PC-9 (cell line): ENCODE data around the gene MAP3K2. TPM values are rescaled to one million over a fixed set of nuclear protein-coding genes. Genes with fewer than 3 reads are reported as not detected.

ENCODE experiments used
- BruUV-seq: library from RNA; stranded (reverse); fragments of 400-500 nt; replicated peaks from 2 replicates; lab custom pipeline; 2021; lab: Mats Ljungman, UMichigan
- CTCF ChIA-PET: fragments of 300-600 bp; sonication (Branson Sonifier 250); formaldehyde crosslinking; loops from one replicate; lab custom pipeline; 2022; ENCODE audit warnings: antibody characterized with exemption; lab: Charles Lee
- POLR2A ChIA-PET: fragments of 300-600 bp; sonication (Branson Sonifier 250); formaldehyde crosslinking; loops from one replicate; lab custom pipeline; 2022; ENCODE audit warnings: antibody characterized with exemption; ENCODE audit not compliant: unreplicated experiment; lab: Charles Lee
- DNase-seq, 2 experiments: peaks; one replicate each; pipeline versions ENCODE4 v3.0.0 to v3.0.0-alpha.2; 2015 to 2022; ENCODE audit warnings: mixed read lengths in 1 of 2
- H2AFZ ChIP-seq: fragments of 200-600 bp; sonication (generic); 2 replicates; pipeline ENCODE4 v1.8.1; 2017; ENCODE audit warnings: antibody characterized with exemption
- H3F3A ChIP-seq: fragments of 200-600 bp; sonication (generic); 2 replicates; pipeline ENCODE4 v1.8.1; 2017; ENCODE audit warnings: antibody characterized with exemption, mild to moderate bottlenecking, low read depth; ENCODE audit not compliant: insufficient read depth
- H3K27ac ChIP-seq: fragments of 200-600 bp; sonication (generic); 2 replicates; pipeline ENCODE4 v1.6.1; 2016; ENCODE audit warnings: mixed run types
- H3K27me3 ChIP-seq: fragments of 200-600 bp; sonication (generic); 2 replicates; pipeline ENCODE4 v1.6.1; 2016; ENCODE audit warnings: low read depth, mixed run types; ENCODE audit not compliant: insufficient read depth
- H3K36me3 ChIP-seq: fragments of 200-600 bp; sonication (generic); 2 replicates; pipeline ENCODE4 v1.6.1; 2016; ENCODE audit warnings: low read depth, mixed run types
- H3K4me1 ChIP-seq: fragments of 200-600 bp; sonication (generic); replicated peaks from 2 replicates; pipeline ENCODE4 v1.6.1; 2016; ENCODE audit warnings: mixed run types; ENCODE audit not compliant: insufficient read depth
- H3K4me2 ChIP-seq: fragments of 200-600 bp; sonication (generic); 2 replicates; pipeline ENCODE4 v1.6.1; 2017; ENCODE audit warnings: mixed run types
- H3K4me3 ChIP-seq: fragments of 200-600 bp; sonication (generic); 2 replicates; pipeline ENCODE4 v1.6.1; 2016; ENCODE audit warnings: mixed run types
- H3K79me2 ChIP-seq: fragments of 200-600 bp; sonication (generic); 2 replicates; pipeline ENCODE4 v1.6.1; 2017; ENCODE audit warnings: low read depth, mixed run types
- H3K9me2 ChIP-seq: fragments of 200-600 bp; sonication (generic); 2 replicates; pipeline ENCODE4 v1.8.1; 2017; ENCODE audit warnings: mild to moderate bottlenecking; ENCODE audit not compliant: insufficient read depth
- H3K9me3 ChIP-seq: fragments of 200-600 bp; sonication (generic); 2 replicates; pipeline ENCODE4 v1.8.1; 2016; ENCODE audit warnings: low read depth; ENCODE audit not compliant: insufficient read depth
- H4K20me1 ChIP-seq: fragments of 200-600 bp; sonication (generic); 2 replicates; pipeline ENCODE4 v1.8.1; 2017; ENCODE audit not compliant: insufficient read depth
- EZH2 ChIP-seq: fragments of 200-600 bp; sonication (generic); IDR thresholded peaks from 2 replicates; pipeline ENCODE4 v1.8.0; 2017; ENCODE audit warnings: antibody characterized with exemption, low read depth
- intact Hi-C: fragments of 100-400 bp; cut with micrococcal nuclease; formaldehyde crosslinking; loops from one replicate; pipeline ENCODE4 v1.10.0; 2022; ENCODE audit not compliant: unreplicated experiment
- total RNA-seq: library from RNA; stranded (reverse); gene quantifications from 2 replicates; pipeline ENCODE4 v1.2.3, GENCODE V29; 2021
- TF ChIP-seq, protein P1 (sequence below): fragments of 200-600 bp; sonication (generic); conservative IDR thresholded peaks from 2 replicates; pipeline ENCODE4 v1.6.1; 2017; ENCODE audit warnings: mixed run types, antibody characterized with exemption, mild to moderate bottlenecking, moderate library complexity

The MAP3K2 gene
- total RNA-seq, 1 experiment from 2014 or later: 81.2 TPM

GRCh38 chr2:127358044-127358443, 29.7 kb downstream of the MAP3K2 start:
- DNase-seq: no peak
- no peak for TF ChIP-seq EZH2
- TF ChIP-seq, protein P1, sequence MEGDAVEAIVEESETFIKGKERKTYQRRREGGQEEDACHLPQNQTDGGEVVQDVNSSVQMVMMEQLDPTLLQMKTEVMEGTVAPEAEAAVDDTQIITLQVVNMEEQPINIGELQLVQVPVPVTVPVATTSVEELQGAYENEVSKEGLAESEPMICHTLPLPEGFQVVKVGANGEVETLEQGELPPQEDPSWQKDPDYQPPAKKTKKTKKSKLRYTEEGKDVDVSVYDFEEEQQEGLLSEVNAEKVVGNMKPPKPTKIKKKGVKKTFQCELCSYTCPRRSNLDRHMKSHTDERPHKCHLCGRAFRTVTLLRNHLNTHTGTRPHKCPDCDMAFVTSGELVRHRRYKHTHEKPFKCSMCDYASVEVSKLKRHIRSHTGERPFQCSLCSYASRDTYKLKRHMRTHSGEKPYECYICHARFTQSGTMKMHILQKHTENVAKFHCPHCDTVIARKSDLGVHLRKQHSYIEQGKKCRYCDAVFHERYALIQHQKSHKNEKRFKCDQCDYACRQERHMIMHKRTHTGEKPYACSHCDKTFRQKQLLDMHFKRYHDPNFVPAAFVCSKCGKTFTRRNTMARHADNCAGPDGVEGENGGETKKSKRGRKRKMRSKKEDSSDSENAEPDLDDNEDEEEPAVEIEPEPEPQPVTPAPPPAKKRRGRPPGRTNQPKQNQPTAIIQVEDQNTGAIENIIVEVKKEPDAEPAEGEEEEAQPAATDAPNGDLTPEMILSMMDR: no peak
- intact Hi-C loops: no loop called here
- Histone ChIP-seq H3K27me3 (no peaks in the 10 kb centered on the region), H3K4me3 (no peak overlapping the region), H2AFZ (no peak overlapping the region), H3F3A (peaks cover 6% of the 10 kb centered on the region), H3K9me2 (no peaks in the 10 kb centered on the region), H3K79me2 (peaks cover 81% of the 10 kb centered on the region), H4K20me1 (peaks cover 50% of the 10 kb centered on the region), H3K36me3 (no peaks in the 10 kb centered on the region), H3K4me2 (no peak overlapping the region), H3K9me3 (no peaks in the 10 kb centered on the region), H3K27ac (no peak overlapping the region), H3K4me1 (no peaks in the 10 kb centered on the region)
- POLR2A ChIA-PET: no interaction called here
- CTCF ChIA-PET: no interaction called here
- BruUV-seq: no TSS peak

GRCh38 chr2:127357591-127357990, 30.2 kb downstream of the MAP3K2 start:
- POLR2A ChIA-PET: no interaction called here
- H3K27me3 ChIP-seq: no peaks in the 10 kb centered on the region
- no peak overlapping the region for H3K4me3 ChIP-seq
- H2AFZ ChIP-seq: no peak overlapping the region
- CTCF ChIA-PET: interaction anchor here (0.5 to 1.3 kb wide), 2 partner anchors 27 to 58 kb away, joined by 4 to 5 read pairs; no protein-coding TSS in a partner anchor
- no peak overlapping the region for H3K4me2 ChIP-seq
- TF ChIP-seq, protein P1: no peak
- no peak for TF ChIP-seq EZH2
- peaks cover 6% of the 10 kb centered on the region for H3F3A ChIP-seq
- H3K79me2 ChIP-seq: peaks cover 77% of the 10 kb centered on the region
- peaks cover 45% of the 10 kb centered on the region for H4K20me1 ChIP-seq
- H3K9me2 ChIP-seq: no peaks in the 10 kb centered on the region
- intact Hi-C loops: no loop called here
- H3K27ac ChIP-seq: no peak overlapping the region
- H3K9me3 ChIP-seq: no peaks in the 10 kb centered on the region
- no TSS peak for BruUV-seq
- no peaks in the 10 kb centered on the region for H3K4me1 ChIP-seq
- no peak for DNase-seq
- H3K36me3 ChIP-seq: no peaks in the 10 kb centered on the region

DNA sequence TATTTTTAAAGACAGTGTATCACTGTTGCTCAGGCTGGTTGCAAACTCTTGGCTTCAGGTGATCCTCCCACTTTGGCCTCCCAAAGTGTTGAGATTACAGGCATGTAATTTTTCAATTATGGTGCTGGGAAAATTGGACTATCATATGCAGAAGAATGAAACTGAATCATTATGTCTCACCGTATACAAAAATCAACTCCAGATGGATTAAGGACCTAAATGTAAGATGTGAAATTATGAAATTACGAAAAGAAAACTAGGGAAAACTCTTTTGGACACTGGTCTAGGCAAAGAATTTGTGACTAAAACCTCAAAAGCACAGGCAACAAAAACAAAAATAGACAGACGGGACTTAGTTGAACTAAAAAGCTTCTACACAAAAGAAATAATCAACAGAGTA, 31.2 kb downstream of the MAP3K2 start:
- H2AFZ ChIP-seq: no peak overlapping the region
- TF ChIP-seq, protein P1: no peak
- no peak for TF ChIP-seq EZH2
- no peak overlapping the region for H3K27ac ChIP-seq
- H3K9me2 ChIP-seq: no peaks in the 10 kb centered on the region
- no TSS peak for BruUV-seq
- ChIA-PET POLR2A (no interaction called here), CTCF (interaction anchor here (1.3 kb wide), 1 partner anchor 59 kb away, joined by 5 read pairs; no protein-coding TSS in a partner anchor)
- no peak overlapping the region for H3K4me3 ChIP-seq
- no peak for DNase-seq
- no peaks in the 10 kb centered on the region for H3K4me1 ChIP-seq
- H3K36me3 ChIP-seq: no peaks in the 10 kb centered on the region
- peaks cover 6% of the 10 kb centered on the region for H3F3A ChIP-seq
- peaks cover 35% of the 10 kb centered on the region for H4K20me1 ChIP-seq
- H3K27me3 ChIP-seq: no peaks in the 10 kb centered on the region
- H3K79me2 ChIP-seq: peaks cover 76% of the 10 kb centered on the region
- H3K9me3 ChIP-seq: no peaks in the 10 kb centered on the region
- intact Hi-C loops: no loop called here
- H3K4me2 ChIP-seq: no peak overlapping the region
